ENCODE data around the gene MYCN.
"Not testable (repeated sequence)": the region's sequence is repeated elsewhere in the genome, so short reads cannot be mapped to it uniquely, and the experiment has no call there.

Gene MYCN

GRCh38 chr2:15939854-15940660, at the start of gene MYCN:
TSS of gene MYCN (plus strand) at chr2:15940550. CDS start at chr2:15942065, 1,515 bp downstream.
- peak; percentile 50 for DNase-seq

- no peak for DNase-seq
These were observed 49.1 kb upstream of the MYCN start for GRCh38 chr2:15890936-15891905.

GRCh38 chr2:15892151-15892880, 48.0 kb upstream of the MYCN start:
- no peak for DNase-seq

GRCh38 chr2:15893085-15893484, 47.3 kb upstream of the MYCN start:
- no peak for DNase-seq

GRCh38 chr2:15893689-15894480, 46.5 kb upstream of the MYCN start:
- no peak for DNase-seq

GRCh38 chr2:15894481-15895144, 45.7 kb upstream of the MYCN start:
- DNase-seq = no peak

GRCh38 chr2:15895615-15896469, 44.5 kb upstream of the MYCN start:
- DNase-seq = no peak

GRCh38 chr2:15896859-15897258, 43.5 kb upstream of the MYCN start:
- DNase-seq = no peak

- DNase-seq = no peak
These were observed 42.8 kb upstream of the MYCN start for GRCh38 chr2:15897431-15898098.

GRCh38 chr2:15899327-15899612, 41.1 kb upstream of the MYCN start:
- DNase-seq = no peak

- DNase-seq = no peak
These were observed 40.4 kb upstream of the MYCN start for GRCh38 chr2:15899751-15900493.

- DNase-seq = no peak
These were observed 39.1 kb upstream of the MYCN start for GRCh38 chr2:15901095-15901807.

GRCh38 chr2:15901808-15902130, 38.6 kb upstream of the MYCN start:
- DNase-seq = no peak

- DNase-seq = not testable (repeated sequence)
These were observed 36.4 kb upstream of the MYCN start for GRCh38 chr2:15903910-15904309.

- DNase-seq = no peak
These were observed 35.1 kb upstream of the MYCN start for GRCh38 chr2:15905267-15905645.

- no peak for DNase-seq
These were observed 34.3 kb upstream of the MYCN start for GRCh38 chr2:15905986-15906491.

GRCh38 chr2:15906778-15907177, 33.6 kb upstream of the MYCN start:
- no peak for DNase-seq

GRCh38 chr2:15907461-15908324, 32.7 kb upstream of the MYCN start:
- no peak for DNase-seq

Data from NCI-H510A (cell line).